HepG2 (cell line): ENCODE results near the gene TYMP. TPM values are rescaled to one million over a fixed set of nuclear protein-coding genes. Genes with fewer than 3 reads are reported as not detected.

Experiments
- ERF ChIP-seq: IDR thresholded peaks from 2 replicates; pipeline ENCODE4 v1.6.1; 2018; ENCODE audit warnings: missing biosample characterization, missing genetic modification reagents
- FOXC1 ChIP-seq: sonication (generic); formaldehyde crosslinking; IDR thresholded peaks from 2 replicates; pipeline ENCODE4 v1.8.0; 2022; ENCODE audit warnings: mild to moderate bottlenecking, missing genetic modification reagents, borderline replicate concordance
- HMGXB4 ChIP-seq, 2 experiments: sonication (generic) in 1 of 2; formaldehyde crosslinking in 1 of 2; IDR thresholded peaks; 2 replicates each; pipeline versions ENCODE4 v1.4.0 to v1.6.1; 2018 to 2020; ENCODE audit warnings: missing genetic modification reagents in 2 of 2, borderline replicate concordance in 1 of 2, low read depth in 1 of 2, mild to moderate bottlenecking in 1 of 2, missing biosample characterization in 1 of 2
- HOMEZ ChIP-seq: IDR thresholded peaks from 2 replicates; pipeline ENCODE4 v1.6.1; 2016; ENCODE audit warnings: low read depth
- KAT7 ChIP-seq: IDR thresholded peaks from 2 replicates; pipeline ENCODE4 v1.6.1; 2018; ENCODE audit warnings: borderline replicate concordance, missing compliant biosample characterization
- MED1 ChIP-seq: sonication (generic); formaldehyde crosslinking; IDR thresholded peaks from 2 replicates; pipeline ENCODE4 v1.4.0; 2020; ENCODE audit warnings: missing genetic modification reagents
- POGZ ChIP-seq: sonication (generic); formaldehyde crosslinking; IDR thresholded peaks from 2 replicates; pipeline ENCODE4 v1.4.0; 2020; ENCODE audit warnings: mild to moderate bottlenecking, missing genetic modification reagents
- RARA ChIP-seq: IDR thresholded peaks from 2 replicates; pipeline ENCODE4 v1.6.1; 2016; ENCODE audit warnings: missing genetic modification reagents, missing compliant biosample characterization
- SMAD3 ChIP-seq: sonication (generic); formaldehyde crosslinking; IDR thresholded peaks from 2 replicates; pipeline ENCODE4 v1.4.0; 2020; ENCODE audit warnings: missing genetic modification reagents
- TFDP2 ChIP-seq: sonication (generic); formaldehyde crosslinking; IDR thresholded peaks from 2 replicates; pipeline ENCODE4 v1.4.0; 2020; ENCODE audit warnings: missing genetic modification reagents
- TGIF2 ChIP-seq: IDR thresholded peaks from 2 replicates; pipeline ENCODE4 v1.6.1; 2016; ENCODE audit warnings: control low read depth, missing compliant biosample characterization
- ZBTB34 ChIP-seq: sonication (generic); formaldehyde crosslinking; IDR thresholded peaks from 2 replicates; pipeline ENCODE4 v1.8.0; 2022; ENCODE audit warnings: mild to moderate bottlenecking, missing genetic modification reagents
- ZMAT3 ChIP-seq: sonication (generic); formaldehyde crosslinking; conservative IDR thresholded peaks from 2 replicates; pipeline ENCODE4 v1.7.0; 2021; ENCODE audit warnings: missing genetic modification reagents
- ZNF296 ChIP-seq: sonication (generic); formaldehyde crosslinking; conservative IDR thresholded peaks from 2 replicates; pipeline ENCODE4 v1.5.0; 2020; ENCODE audit warnings: mild to moderate bottlenecking, missing genetic modification reagents
- ZNF460 ChIP-seq: sonication (generic); formaldehyde crosslinking; IDR thresholded peaks from 2 replicates; pipeline ENCODE4 v1.5.1; 2020; ENCODE audit warnings: missing genetic modification reagents, mild to moderate bottlenecking, borderline replicate concordance
- ZNF572 ChIP-seq: sonication (generic); formaldehyde crosslinking; IDR thresholded peaks from 2 replicates; pipeline ENCODE4 v1.5.1; 2020; ENCODE audit warnings: mild to moderate bottlenecking, missing genetic modification reagents
- ZNF580 ChIP-seq: IDR thresholded peaks from 2 replicates; pipeline ENCODE4 v1.6.1; 2016; ENCODE audit warnings: low read depth, borderline replicate concordance
- ZNF687 ChIP-seq: sonication (generic); formaldehyde crosslinking; IDR thresholded peaks from 2 replicates; pipeline ENCODE4 v1.5.1; 2020; ENCODE audit warnings: mild to moderate bottlenecking, missing genetic modification reagents, moderate library complexity
- ZSCAN30 ChIP-seq: sonication (generic); formaldehyde crosslinking; IDR thresholded peaks from 2 replicates; pipeline ENCODE4 v1.5.0; 2020; ENCODE audit warnings: mild to moderate bottlenecking, missing genetic modification reagents
- polyA plus RNA-seq, 8 experiments: library from polyadenylated mRNA; depleted of rRNA in 3 of 8; stranded (reverse) in 7 of 8; unstranded in 1 of 8; fragments of >200 nt; fragmentation: Illumina TruSeq in 4 of 8; extraction: Trizol in 4 of 8; gene quantifications; 2 replicates each; pipeline versions ENCODE4 v1.2.1 to v1.2.3, GENCODE V29; 2011 to 2016; ENCODE audit warnings: low read depth in 4 of 8, missing spikeins in 1 of 8, mixed read lengths in 1 of 8; ENCODE audit not compliant: insufficient read depth in 1 of 8
- total RNA-seq, 5 experiments: library from RNA; depleted of rRNA; stranded (reverse); fragments of >200 nt; fragmentation: Illumina TruSeq; extraction: Trizol; gene quantifications; 2 replicates each; pipeline ENCODE4 v1.2.3, GENCODE V29; 2016; ENCODE audit warnings: low read depth in 1 of 5

TYMP gene
- total and polyA plus RNA-seq, 2 of the 13 experiments (the other 11 are each of a cell fraction or from before 2014, with no cell fraction given), result 3.9 to 4.3 TPM

GRCh38 chr22:50498322-50498890, 31.4 kb downstream of the TYMP start (continued):
- TF ChIP-seq ZNF460 (CRISPR knock-in tag), result no peak
- TF ChIP-seq POGZ (CRISPR knock-in tag), result 0 out of 2 replicates have a peak, but pooled peaks have one; percentile 27
- peak; percentile 14; the same call in 1 of the 2 replicates for TF ChIP-seq TFDP2 (CRISPR knock-in tag)
- 0 out of 2 replicates have a peak, but pooled peaks have one; percentile 31 for TF ChIP-seq ZBTB34 (CRISPR knock-in tag)
- no peak for TF ChIP-seq ZSCAN30 (CRISPR knock-in tag)
- 0 out of 2 replicates have a peak, but pooled peaks have one; percentile 34 for TF ChIP-seq SMAD3 (CRISPR knock-in tag)
- TF ChIP-seq RARA (CRISPR knock-in tag), result no peak
- TF ChIP-seq ZNF572 (CRISPR knock-in tag), result no peak
- TF ChIP-seq KAT7 (CRISPR knock-in tag), result no peak; the same call in 1 of the 2 replicates
- peak; percentile 45; the same call in 1 of the 2 replicates for TF ChIP-seq MED1
- peak; percentile 39; the same call in 1 of the 2 replicates for TF ChIP-seq ZNF580 (CRISPR knock-in tag)
- peak; percentile 79; the same call in 1 of the 2 replicates for TF ChIP-seq FOXC1 (CRISPR knock-in tag)
- no peak for TF ChIP-seq HOMEZ (CRISPR knock-in tag)
- 0 out of 2 replicates have a peak, but pooled peaks have one; percentile 17 for TF ChIP-seq ERF (CRISPR knock-in tag)
- TF ChIP-seq HMGXB4 (CRISPR knock-in tag; IDR thresholded peaks at IDR 0.05; ENCODE audit: borderline replicate concordance in 1 of 2, low read depth in 1 of 2), result peak; percentile 74 to 84
- no peak; the same call in 1 of the 2 replicates for TF ChIP-seq ZNF296
- TF ChIP-seq ZNF687, result peak; percentile 56
- TF ChIP-seq TGIF2, result no peak
- 0 out of 2 replicates have a peak, but pooled peaks have one; percentile 41 for TF ChIP-seq ZMAT3 (CRISPR knock-in tag)
